T47D (cell line): Measurements from ENCODE around the gene FAM177B.
A peak's percentile ranks its signal among the peaks of the same experiment; 100 is the strongest.
"Not testable (repeated sequence)": the region's sequence is repeated elsewhere in the genome, so short reads cannot be mapped to it uniquely, and the experiment has no call there.

Source experiments
- DNase-seq, 2 experiments: peaks; one replicate each; pipeline versions ENCODE4 v3.0.0 to v3.0.0-alpha.2; 2011 to 2012; ENCODE audit warnings: low read depth in 1 of 2, low spot score in 1 of 2
- JUND ChIP-seq: IDR thresholded peaks from 2 replicates; pipeline ENCODE4 v1.6.1; 2012; ENCODE audit warnings: low read depth
- in situ Hi-C: cut with HindIII; loops from 2 replicates; pipeline ENCODE4 v1.10.0; 2016; ENCODE audit warnings: low sequenced_read_pairs, low pct_unique_long_range_greater_than_20kb

The FAM177B gene

DNA sequence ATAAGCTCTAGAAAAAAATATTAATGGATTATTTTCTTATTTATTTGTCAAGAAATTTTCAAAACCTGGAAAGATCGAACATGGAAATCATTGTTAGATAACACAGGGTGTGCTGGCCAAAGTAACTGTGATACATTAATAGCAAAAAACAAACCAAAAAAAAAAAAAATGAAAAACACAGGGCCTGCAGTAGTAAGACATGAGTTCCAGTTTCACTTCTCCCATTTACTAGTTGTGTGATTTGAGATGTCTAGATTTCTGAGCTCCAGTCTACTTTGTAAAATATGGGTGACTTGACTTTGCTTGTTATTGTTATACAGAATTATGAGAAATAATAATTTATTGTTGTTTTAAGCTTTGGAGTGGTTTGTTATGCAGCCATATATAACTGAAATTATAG is 13.6 kb downstream of the FAM177B start:
- in situ Hi-C loops = no loop called here
- no peak for TF ChIP-seq JUND
- no peak for DNase-seq

GRCh38 chr1:222751255-222751654 is 14.3 kb downstream of the FAM177B start:
- in situ Hi-C loops = no loop called here
- no peak for TF ChIP-seq JUND
- no peak for DNase-seq

- no peak for DNase-seq
- TF ChIP-seq JUND = no peak
- in situ Hi-C loops = no loop called here
These were observed 17.6 kb downstream of the FAM177B start for GRCh38 chr1:222754366-222755139.

DNA sequence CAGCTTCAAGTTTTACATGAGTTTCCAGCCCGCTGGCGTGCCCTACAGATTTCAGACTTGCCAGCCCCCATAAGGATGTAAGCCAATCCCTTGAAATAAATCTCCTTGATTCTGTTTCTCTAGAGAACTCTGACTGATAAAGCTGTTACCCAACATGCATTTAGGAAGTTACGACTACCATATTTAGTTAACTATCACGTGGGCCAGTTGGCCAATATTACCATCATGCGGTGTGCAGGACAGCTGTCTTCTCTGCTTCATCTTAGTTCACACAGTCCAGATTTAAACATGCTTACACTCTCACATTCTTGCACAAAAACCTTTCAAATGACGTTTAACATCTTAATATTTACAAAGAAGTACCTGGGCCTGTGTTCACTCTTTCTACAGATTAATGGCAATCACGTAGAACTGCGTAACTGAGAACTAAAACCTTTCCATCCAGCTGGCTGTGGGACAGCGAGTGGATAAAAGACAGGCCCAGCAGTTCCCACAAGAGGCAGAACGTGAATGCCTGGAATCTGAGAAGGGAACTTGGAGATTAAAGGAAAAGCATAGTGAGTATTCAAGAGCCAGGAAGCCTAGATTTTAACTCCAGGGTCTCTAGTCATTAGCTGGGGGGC is 20.8 kb downstream of the FAM177B start:
- no peak for TF ChIP-seq JUND
- no peak for DNase-seq
- in situ Hi-C loops = no loop called here

- no peak for DNase-seq
- in situ Hi-C loops = no loop called here
- TF ChIP-seq JUND = no peak
These were observed 22.5 kb downstream of the FAM177B start for GRCh38 chr1:222759451-222760035.

DNA sequence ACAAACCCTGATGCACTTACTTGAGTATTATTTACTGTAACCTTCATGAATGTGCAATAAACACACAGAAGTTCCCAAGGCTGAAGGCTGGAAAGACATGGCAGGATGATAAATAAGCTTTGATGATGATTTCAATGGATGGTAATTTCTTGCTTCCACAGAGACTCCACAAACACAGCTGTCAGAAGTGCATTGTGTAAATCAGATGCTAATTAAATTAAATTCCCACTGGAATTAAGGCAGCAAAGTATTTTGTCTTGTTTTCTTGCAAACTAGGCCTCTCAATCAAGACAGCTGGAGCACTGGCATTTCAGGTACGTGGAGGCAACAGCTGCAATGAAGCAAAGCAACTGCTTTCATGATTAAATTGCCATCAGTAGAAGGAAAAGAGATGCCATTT is 24.1 kb downstream of the FAM177B start:
- no peak for DNase-seq
- in situ Hi-C loops = no loop called here
- TF ChIP-seq JUND = no peak

DNA sequence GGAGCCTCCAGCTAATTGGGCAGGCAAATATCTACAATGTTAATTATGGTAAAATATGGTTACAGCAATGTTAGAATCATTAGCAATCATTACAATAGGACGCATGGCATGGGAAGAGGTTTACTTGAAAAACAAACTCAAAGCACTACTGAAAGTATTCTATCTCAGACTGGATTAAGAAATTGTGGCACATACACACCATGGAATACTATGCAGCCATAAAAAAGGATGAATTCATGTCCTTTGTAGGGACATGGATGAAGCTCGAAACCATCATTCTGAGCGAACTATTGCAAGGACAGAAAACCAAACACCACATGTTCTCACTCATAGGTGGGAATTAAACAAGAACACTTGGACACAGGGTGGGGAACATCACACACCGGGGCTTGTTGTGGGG is 25.2 kb downstream of the FAM177B start:
- DNase-seq, in situ Hi-C loops: not testable (repeated sequence)

GRCh38 chr1:222767152-222767571 is 30.2 kb downstream of the FAM177B start:
- no peak for TF ChIP-seq JUND
- no peak for DNase-seq
- in situ Hi-C loops = no loop called here

DNA sequence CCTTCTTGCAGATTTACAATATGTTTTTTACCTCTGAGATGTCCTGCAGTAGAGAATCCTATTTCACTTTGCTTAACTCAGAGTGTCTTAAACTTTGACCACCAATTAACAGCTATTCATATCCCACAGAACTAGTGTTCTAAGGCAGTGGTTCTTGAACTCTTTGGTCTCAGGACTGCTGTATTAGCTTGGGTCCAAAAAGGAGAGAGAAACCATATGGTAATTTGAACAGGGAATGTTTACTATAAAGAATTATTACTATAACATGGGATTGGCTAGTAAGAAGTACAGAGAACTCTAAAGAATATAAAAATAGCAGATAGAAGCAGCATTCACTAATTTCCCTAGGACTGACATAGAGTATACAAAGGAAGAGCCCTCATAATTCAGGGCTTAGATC is 31.6 kb downstream of the FAM177B start:
- in situ Hi-C loops = no loop called here
- no peak for DNase-seq
- no peak for TF ChIP-seq JUND

DNA sequence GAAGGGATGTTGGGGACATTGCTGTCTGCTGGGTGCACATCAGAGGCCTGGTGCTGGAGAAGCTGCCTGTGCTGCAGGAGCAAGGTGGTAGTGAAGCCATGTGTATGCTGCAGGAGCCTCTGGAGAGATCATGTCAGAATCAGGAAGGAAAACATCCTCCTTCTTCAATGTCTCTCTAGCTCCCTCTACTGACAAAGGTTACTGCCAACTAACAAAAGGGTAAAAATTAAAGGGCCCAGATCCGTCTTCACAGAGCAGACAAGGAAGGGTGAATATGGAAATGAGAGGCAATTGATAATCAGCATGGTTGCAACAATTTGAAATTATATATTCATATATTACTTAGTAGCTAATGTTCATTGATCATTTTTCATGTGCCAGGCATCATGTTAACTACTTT is 32.2 kb downstream of the FAM177B start:
- DNase-seq = peak in 1 of 2 experiments; percentile 28
- in situ Hi-C loops = no loop called here
- TF ChIP-seq JUND = no peak

GRCh38 chr1:222769971-222770620 is 33.1 kb downstream of the FAM177B start:
- DNase-seq = no peak
- in situ Hi-C loops = no loop called here
- no peak for TF ChIP-seq JUND

DNA sequence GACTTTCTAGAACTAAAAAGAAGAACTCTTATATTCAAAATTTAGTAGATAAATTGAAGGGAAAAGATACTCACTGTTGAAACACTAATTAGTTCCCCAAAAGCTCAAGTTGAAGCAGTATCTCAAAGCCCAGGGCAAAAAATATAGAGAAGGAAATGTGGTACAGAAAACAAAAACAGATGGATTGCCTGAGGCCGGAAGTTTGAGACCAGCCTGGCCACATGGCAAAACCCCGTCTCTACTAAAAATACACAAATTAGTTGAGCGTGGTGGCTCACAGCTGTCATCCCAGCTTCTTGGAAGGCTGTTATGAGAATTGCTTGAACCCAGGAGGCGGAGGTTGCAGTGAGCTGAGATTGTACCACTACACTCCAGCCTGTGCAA is 36.0 kb downstream of the FAM177B start:
- no peak for TF ChIP-seq JUND
- in situ Hi-C loops = no loop called here
- no peak for DNase-seq

DNA sequence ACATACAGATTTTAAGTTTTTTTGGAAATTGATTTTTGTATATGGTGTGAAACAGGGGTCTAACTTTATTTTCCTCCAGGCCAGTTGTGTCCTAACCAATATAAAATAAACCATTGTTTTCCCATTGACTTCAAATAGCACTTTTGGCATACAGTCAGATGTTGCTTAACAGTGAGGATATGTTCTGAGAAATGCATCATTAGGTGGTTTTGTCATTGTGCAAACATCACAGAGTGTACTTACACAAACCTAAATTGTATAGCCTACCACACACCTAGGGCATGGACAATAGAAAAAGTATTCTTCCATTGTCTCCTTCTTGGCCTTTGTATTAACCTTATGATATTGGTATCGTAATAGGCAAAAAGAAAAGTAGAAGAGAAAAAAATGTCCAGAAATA is 40.5 kb downstream of the FAM177B start:
- in situ Hi-C loops = no loop called here
- peak in 1 of 2 experiments; percentile 33 for DNase-seq
- no peak for TF ChIP-seq JUND
